ENCODE data around the gene PODXL. TPM values are rescaled to one million over a fixed set of nuclear protein-coding genes. Genes with fewer than 3 reads are reported as not detected.

The PODXL gene
- total RNA-seq, 1 experiment from 2014 or later: 37.5 TPM

- H3K27ac ChIP-seq (ENCODE audit: low read depth, low read length): no peak overlapping the region
- no peak for DNase-seq (ENCODE audit: low read depth, low spot score)
- no TSS peak for BruUV-seq (replicated peaks)
- H4K20me1 ChIP-seq (ENCODE audit: insufficient read depth): no peaks in the 10 kb centered on the region
- ATAC-seq: no peak
- no peaks in the 10 kb centered on the region for H3K9me3 ChIP-seq (ENCODE audit: control insufficient read depth in 1 of 2, insufficient read depth in 1 of 2, low read depth in 1 of 2, low read length in 2 of 2)
- H3K9me2 ChIP-seq (ENCODE audit: insufficient read depth): no peaks in the 10 kb centered on the region
- ChIA-PET RAD21 (ENCODE audit: low non-redundant PET in 1 of 2, low total read pairs in 2 of 2, uncharacterized antibody in 2 of 2, unreplicated experiment in 2 of 2) (no interaction called here), POLR2A (no interaction called here), CTCF (no interaction called here)
- H3K27me3 ChIP-seq (ENCODE audit: insufficient read depth, low read length): no peaks in the 10 kb centered on the region
- peaks cover 0 to 5% of the 10 kb centered on the region in 2 experiments; a peak in 1 of 4 replicates for H3K4me1 ChIP-seq (ENCODE audit: control insufficient read depth in 1 of 2, insufficient read depth in 2 of 2, low read length in 2 of 2)
- intact Hi-C loops (cut with micrococcal nuclease): no loop called here
- no peak overlapping the region for H2AFZ ChIP-seq (ENCODE audit: low read depth, low read length, poor library complexity, severe bottlenecking)
- no peak overlapping the region for H3K4me2 ChIP-seq (ENCODE audit: low read length)
- H3K4me3 ChIP-seq (replicated peaks in 1 of 2; ENCODE audit: low read depth in 1 of 2, low read length in 2 of 2): no peak overlapping the region
- TF ChIP-seq ELF1 (IDR thresholded peaks at IDR 0.05; ENCODE audit: borderline replicate concordance, low read depth) (no peak), CTCF (IDR thresholded peaks at IDR 0.05 in 2 of 3, conservative IDR thresholded peaks at IDR 0.05 in 1 of 3; ENCODE audit: borderline replicate concordance in 1 of 3, insufficient read depth in 1 of 3, low read depth in 2 of 3, low read length in 2 of 3) (no peak), ZBTB33 (IDR thresholded peaks at IDR 0.05; ENCODE audit: extremely low read depth, insufficient replicate concordance, low read length) (no peak), TCF7L2 (IDR thresholded peaks at IDR 0.05; ENCODE audit: borderline replicate concordance, extremely low read depth, insufficient read depth, insufficient read length) (no peak), RAD21 (IDR thresholded peaks at IDR 0.05; ENCODE audit: low read depth) (no peak), POLR2A (IDR thresholded peaks at IDR 0.05; ENCODE audit: borderline replicate concordance, extremely low read depth, insufficient read depth, insufficient read length) (no peak), POLR2AphosphoS5 (IDR thresholded peaks at IDR 0.05; ENCODE audit: low read depth, low read length) (no peak; the same call in 1 of the 2 replicates), YY1 (IDR thresholded peaks at IDR 0.05; ENCODE audit: extremely low read depth, insufficient replicate concordance, low read depth, low read length) (no peak), SRF (IDR thresholded peaks at IDR 0.05; ENCODE audit: low read depth) (no peak), SIN3A (IDR thresholded peaks at IDR 0.05; ENCODE audit: low read depth) (no peak), REST (IDR thresholded peaks at IDR 0.05; ENCODE audit: low read depth) (no peak), JUND (IDR thresholded peaks at IDR 0.05) (no peak), EZH2phosphoT487 (IDR thresholded peaks at IDR 0.05; ENCODE audit: borderline replicate concordance) (no peak), ZNF274 (IDR thresholded peaks at IDR 0.05; ENCODE audit: low read depth, low read length) (no peak), SP1 (IDR thresholded peaks at IDR 0.05; ENCODE audit: low read depth) (no peak), EGR1 (IDR thresholded peaks at IDR 0.05; ENCODE audit: low read depth) (no peak), CBX3 (IDR thresholded peaks at IDR 0.05; ENCODE audit: low read depth) (no peak), EZH2 (IDR thresholded peaks at IDR 0.05) (no peak)
- TF ChIP-seq, protein P1, sequence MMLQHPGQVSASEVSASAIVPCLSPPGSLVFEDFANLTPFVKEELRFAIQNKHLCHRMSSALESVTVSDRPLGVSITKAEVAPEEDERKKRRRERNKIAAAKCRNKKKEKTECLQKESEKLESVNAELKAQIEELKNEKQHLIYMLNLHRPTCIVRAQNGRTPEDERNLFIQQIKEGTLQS (IDR thresholded peaks at IDR 0.05): no peak
- peaks cover 2 to 5% of the 10 kb centered on the region in 2 experiments; a peak in 3 of 4 replicates for H3K36me3 ChIP-seq (ENCODE audit: control insufficient read depth in 1 of 2, insufficient read depth in 2 of 2, low read length in 2 of 2)
- H3K9ac ChIP-seq (ENCODE audit: low read length): no peak overlapping the region
- H3K79me2 ChIP-seq (ENCODE audit: insufficient read depth, low read length): no peaks in the 10 kb centered on the region
Measured at GRCh38 chr7:131504157-131504899, 52.1 kb downstream of the PODXL start.

Data from HCT116 (cell line).